AG08396 (cell line): ENCODE data around the gene FXYD6.
"Not testable (repeated sequence)": the region's sequence is repeated elsewhere in the genome, so short reads cannot be mapped to it uniquely, and the experiment has no call there.

Experiments
- DNase-seq: peaks from one replicate; pipeline ENCODE4 v3.0.0; 2012; ENCODE audit warnings: low spot score, mixed read lengths

The FXYD6 gene

DNA sequence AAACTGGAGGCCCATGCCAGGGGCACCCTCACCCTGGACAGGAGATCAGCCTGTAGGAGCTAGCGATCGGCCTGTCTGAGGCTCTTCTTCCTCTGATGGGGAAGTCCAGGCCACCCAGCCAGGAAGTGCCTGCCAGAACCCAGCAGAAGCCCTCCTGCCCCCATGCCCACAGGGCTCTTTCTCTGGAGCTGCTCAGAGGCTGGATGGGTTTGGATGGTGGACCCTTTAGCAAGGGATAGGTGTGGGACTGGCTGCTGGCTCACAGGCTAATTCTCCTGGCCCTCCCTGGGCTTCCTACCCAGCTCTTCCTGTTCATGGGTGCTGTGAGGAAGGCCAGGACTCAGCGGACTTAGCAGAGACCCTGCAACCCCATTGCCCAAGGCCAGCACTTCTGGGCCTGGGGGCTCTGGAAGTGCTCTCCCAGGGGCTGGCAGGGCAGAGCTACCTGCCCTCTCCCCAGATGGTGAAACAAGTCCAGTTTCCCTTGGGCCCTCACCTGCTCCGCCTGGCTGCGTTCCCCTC lies 59.6 kb downstream of the FXYD6 start:
- DNase-seq, result no peak

DNA sequence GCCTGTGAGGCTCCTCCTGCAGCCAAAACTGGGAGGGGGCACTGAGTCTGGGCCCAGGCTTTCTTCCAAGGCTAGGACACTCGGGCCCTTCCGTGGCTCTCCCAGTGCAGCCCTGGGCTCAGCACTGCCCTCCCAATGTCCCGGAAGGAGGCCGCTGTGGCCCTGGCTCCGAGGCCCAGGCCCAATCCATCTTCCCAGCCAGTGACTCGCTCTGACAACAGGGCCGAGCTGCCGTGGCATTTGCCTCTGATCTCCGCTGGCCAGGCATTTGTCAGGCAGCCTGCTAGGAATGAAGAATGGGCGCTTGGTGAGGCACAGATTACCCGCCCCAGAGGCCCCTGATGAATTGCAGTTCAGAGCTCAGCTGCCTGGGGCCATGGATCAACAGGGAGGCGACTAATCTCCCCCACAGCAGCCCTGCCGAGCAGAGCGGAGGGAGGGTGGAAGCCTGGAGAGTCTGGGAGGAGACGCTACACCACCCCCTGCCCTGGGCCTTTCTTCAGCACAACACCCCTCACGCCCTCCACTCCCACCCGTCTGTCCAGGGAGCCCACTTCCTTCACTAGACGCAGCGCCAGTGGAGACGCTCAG lies 60.2 kb downstream of the FXYD6 start:
- DNase-seq, result no peak

DNA sequence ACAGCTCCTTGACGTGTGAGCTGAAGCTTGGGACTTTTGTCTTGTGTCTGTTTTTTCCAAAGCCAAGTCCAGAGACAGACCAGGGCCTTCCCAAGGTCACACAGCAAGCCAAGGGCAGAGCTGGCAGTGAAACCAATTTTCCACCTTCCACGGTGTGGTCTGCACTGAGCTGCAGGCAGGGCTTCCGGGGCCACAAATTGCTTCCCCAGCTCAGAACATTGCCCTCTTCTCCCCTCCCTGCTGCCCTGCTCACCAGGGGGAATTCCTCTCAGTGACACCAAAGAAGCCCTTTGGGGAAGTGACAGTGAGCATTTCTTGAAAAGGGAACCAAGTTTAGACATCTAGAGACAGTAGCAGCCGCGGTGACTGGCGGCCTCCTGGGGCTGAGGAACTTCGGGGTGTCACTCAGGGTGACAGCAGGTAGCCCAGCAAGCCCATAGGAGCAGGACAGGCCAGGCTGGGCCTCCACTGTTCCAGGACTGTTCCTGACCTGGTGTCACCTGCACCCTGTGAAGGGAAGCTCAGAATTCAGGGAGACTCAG lies 61.1 kb downstream of the FXYD6 start:
- DNase-seq, result no peak

DNA sequence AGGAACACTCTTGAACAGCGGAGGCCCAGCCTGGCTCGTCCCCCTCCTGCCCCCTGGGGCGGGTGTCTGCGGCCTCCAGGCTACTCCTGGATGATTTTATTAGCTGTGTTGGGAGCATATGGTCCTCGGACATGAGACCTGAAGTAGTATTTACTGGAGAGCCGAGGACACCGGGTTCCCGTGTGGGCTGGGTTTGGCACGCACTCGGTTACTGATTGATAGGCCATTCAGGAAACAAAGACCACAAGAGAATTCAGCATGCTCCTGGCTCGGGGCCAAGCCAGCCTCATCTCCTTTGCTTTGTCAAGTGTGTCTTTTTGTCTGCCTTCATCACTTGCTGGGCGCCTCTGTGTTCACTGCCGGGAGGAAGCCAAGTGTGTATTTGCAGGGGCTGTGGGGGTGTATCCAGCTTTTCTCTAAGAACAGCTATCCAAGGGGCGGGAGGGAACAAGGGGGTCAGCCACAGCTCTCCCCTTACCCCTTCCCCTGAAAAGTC lies 61.6 kb downstream of the FXYD6 start:
- no peak for DNase-seq

- no peak for DNase-seq
Observed at GRCh38 chr11:117814204-117814765, 62.2 kb downstream of the FXYD6 start.

DNA sequence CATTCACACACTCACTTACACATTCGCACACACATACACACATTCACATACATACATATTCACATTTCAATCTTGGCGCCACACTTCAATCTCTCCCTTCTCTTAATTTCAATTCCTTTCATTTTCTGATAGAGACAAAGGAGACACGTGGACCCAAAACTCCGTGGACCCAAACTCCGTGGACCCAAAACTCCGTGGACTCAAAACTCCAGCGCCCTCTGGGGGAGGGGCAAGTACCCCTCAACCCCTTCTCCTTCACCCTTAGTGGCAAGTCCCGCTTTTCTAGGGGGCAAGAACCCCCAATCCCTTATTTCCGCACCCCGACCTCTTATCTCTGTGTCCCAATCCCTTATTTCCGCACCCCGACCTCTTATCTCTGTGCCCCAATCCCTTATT lies 66.4 kb downstream of the FXYD6 start:
- DNase-seq, result not testable (repeated sequence)

GRCh38 chr11:117809236-117810055 lies 67.0 kb downstream of the FXYD6 start:
- DNase-seq, result peak; percentile 48

- no peak for DNase-seq
Observed at GRCh38 chr11:117808784-117809183, 67.7 kb downstream of the FXYD6 start.

DNA sequence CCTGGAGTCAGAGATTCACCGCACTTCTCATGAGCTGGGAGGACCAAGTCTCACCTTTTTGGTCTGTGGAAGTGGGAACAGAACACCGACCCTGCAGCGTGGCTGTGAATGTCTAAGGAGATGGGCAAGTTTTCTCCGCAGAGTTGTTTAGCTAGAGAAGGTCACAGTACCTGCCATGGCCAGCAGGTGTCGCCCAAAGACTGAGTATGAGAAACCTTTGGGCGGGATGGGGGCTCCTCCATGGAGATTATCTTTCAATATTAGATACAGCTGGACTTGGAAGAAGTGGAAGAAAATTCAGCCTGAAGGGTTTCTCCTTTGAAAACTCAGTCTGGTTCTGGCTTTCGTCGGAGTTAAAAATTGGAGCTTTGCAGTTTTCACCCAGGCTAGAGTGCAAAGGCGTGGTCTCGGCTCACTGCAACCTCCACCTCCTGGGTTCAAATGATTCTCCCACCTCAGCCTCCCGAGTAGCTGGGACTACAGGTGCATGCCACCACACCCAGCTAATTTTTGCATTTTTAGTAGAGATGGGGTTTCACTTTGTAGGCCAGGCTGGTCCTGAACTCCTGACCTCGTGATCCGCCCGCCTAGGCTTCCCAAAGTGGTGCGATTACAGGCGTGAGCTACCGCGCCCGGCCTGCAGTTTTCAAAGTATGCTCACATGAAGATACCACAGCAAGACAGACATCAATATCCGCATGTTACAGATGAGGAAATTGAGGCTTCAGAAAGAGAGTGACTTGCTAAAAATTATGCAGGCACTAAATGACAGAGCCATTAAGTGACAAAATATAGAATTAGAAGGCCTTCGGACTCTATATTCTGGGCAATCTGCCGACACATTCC lies 68.8 kb downstream of the FXYD6 start:
- peak; percentile 78 for DNase-seq

GRCh38 chr11:117806846-117807245 lies 69.6 kb downstream of the FXYD6 start:
- DNase-seq, result no peak

- DNase-seq, result no peak
Observed at GRCh38 chr11:117805045-117805444, 71.4 kb downstream of the FXYD6 start.

GRCh38 chr11:117803896-117804295 lies 72.6 kb downstream of the FXYD6 start:
- no peak for DNase-seq

- DNase-seq, result no peak
Observed at GRCh38 chr11:117799634-117800033, 76.8 kb downstream of the FXYD6 start.

- peak; percentile 26 for DNase-seq
Observed at GRCh38 chr11:117796872-117797529, 79.5 kb downstream of the FXYD6 start, which contains the start of gene DSCAML1. Gene DSCAML1 (minus strand): TSS chr11:117797216. CDS start chr11:117797079, 137 bp downstream.

- no peak for DNase-seq
Observed at GRCh38 chr11:117796456-117796871, 80.0 kb downstream of the FXYD6 start.

DNA sequence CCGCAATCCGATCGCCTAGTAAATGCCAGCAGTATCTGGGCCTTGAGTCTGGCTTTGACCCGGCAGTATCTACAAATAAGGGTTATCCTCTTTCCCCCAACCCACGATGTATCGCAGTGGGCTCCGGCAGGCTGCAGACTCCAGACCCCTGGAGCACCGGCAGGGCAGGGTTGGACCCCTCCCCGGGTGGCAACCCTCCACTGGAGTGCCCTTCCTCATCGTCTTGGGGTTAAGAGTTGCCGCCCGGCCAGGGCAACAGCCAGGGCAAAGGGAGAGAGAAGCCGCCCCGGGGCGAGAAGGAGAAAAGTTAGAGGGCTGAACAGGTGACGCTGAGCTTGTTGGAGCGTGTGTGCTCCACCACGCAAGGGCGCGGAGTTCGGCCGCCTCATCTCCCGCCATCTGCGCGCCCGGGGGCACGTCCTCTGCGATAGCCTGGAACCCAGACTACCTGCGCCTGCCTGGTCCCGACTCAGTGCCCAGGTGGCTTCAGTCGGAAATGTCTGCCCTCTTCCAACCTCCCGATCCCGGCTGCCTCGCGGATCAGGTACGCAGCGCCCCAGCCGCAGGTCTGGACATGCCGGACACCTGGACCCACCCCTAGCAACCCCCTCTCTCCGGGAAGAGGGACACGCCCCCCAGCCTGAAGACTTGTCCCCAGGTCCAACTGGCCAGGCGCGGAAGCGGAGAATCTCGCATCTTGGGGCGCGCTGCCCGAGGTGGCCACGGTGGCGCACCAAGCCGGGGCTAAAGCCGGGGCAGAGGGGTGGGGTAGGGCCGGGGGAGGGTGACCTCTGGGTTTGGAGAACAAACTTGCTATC lies 80.6 kb downstream of the FXYD6 start:
- no peak for DNase-seq

- DNase-seq, result no peak
Observed at GRCh38 chr11:117794772-117795629, 81.5 kb downstream of the FXYD6 start.

DNA sequence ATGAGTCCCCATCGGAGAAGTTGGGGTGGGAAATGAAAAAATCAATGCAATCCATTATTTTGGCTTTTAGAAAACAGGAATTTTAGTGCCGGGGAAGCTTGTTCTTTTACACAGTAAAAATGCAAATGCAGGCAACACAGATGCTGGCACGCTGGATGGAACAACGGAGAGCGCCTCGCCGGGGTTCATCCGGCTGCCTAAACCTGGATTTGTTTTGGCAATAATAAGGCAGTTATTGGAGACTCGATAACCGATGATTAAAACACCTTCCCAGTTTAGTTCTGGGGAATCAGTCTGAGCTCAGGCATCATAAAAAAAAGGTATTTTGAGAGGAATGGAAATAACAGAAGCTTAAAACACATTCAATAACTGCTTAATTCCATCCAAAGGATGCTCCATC lies 82.3 kb downstream of the FXYD6 start:
- no peak for DNase-seq

GRCh38 chr11:117793583-117793982 lies 82.9 kb downstream of the FXYD6 start:
- no peak for DNase-seq
